IgD-negative memory B cell (primary cell): ENCODE results near the gene PRPF18. TPM values are rescaled to one million over a fixed set of nuclear protein-coding genes. Genes with fewer than 3 reads are reported as not detected.

Experiments
- polyA plus RNA-seq: library from polyadenylated mRNA; unstranded; fragments of 300-500 nt; fragmentation: Illumina TruSeq; gene quantifications from one replicate; pipeline ENCODE4 v1.2.3, GENCODE V29; 2021

PRPF18 gene
- polyA plus RNA-seq, 1 donor from 2014 or later: 30.5 TPM

Other genes starting within 250 kb of the PRPF18 start
- gene SEPHS1, start 238.7 kb upstream of the PRPF18 start, polyA plus RNA-seq: 7.9 TPM
- gene BEND7, start 58.0 kb upstream of the PRPF18 start, polyA plus RNA-seq: not detected